Right atrium auricular region (tissue), 2 donors: ENCODE data around the gene PFKL. TPM values are rescaled to one million over a fixed set of nuclear protein-coding genes. Genes with fewer than 3 reads are reported as not detected.

ENCODE experiments used
- DNase-seq: peaks from one replicate; pipeline ENCODE4 v3.0.0-alpha.2; 2019; ENCODE audit warnings: low spot score
- H3K27ac ChIP-seq, 2 donors: fragments of 200-600 bp; sonication (generic); 1 replicate in 1 of 2; 2 replicates in 1 of 2; pipeline ENCODE4 v1.5.1; 2016 to 2019
- H3K27me3 ChIP-seq, 2 donors: fragments of 200-600 bp; sonication (generic); one replicate each; pipeline versions ENCODE4 v1.5.1 to v1.6.0; 2017 to 2019
- H3K36me3 ChIP-seq: fragments of 200-600 bp; sonication (generic); one replicate; pipeline ENCODE4 v1.5.1; 2016
- H3K4me1 ChIP-seq, 2 donors: fragments of 200-600 bp; sonication (generic); one replicate each; pipeline versions ENCODE4 v1.5.1 to v1.6.0; 2017 to 2019
- H3K4me3 ChIP-seq, 2 donors: fragments of 200-600 bp; sonication (generic); 1 replicate in 1 of 2; 2 replicates in 1 of 2; pipeline ENCODE4 v1.5.1; 2017 to 2019; ENCODE audit warnings: mild to moderate bottlenecking in 1 of 2, moderate library complexity in 1 of 2
- H3K9me3 ChIP-seq, 2 donors: fragments of 200-600 bp; sonication (generic); one replicate each; pipeline ENCODE4 v1.5.1; 2019
- CTCF ChIP-seq, 2 donors: fragments of 200-600 bp; sonication (generic); IDR thresholded peaks; one replicate each; pipeline ENCODE4 v1.5.1; 2019; ENCODE audit warnings: antibody characterized with exemption in 2 of 2
- total RNA-seq, 2 donors: library from RNA; depleted of rRNA; stranded (reverse); fragments of >200 nt; gene quantifications; one replicate each; pipeline ENCODE4 v1.1.0, GENCODE V29; 2016

Gene PFKL
- total RNA-seq, 2 donors from 2014 or later = 28.0 to 45.7 TPM

GRCh38 chr21:44333509-44334328 lies 33.9 kb downstream of the PFKL start:
- Histone ChIP-seq H3K9me3 (no peaks in the 10 kb centered on the region), H3K27ac (no peak overlapping the region), H3K4me3 (no peak overlapping the region), H3K36me3 (peaks cover 23% of the 10 kb centered on the region), H3K4me1 (peaks cover 0 to 11% of the 10 kb centered on the region in 2 donors), H3K27me3 (no peaks in the 10 kb centered on the region)
- no peak for TF ChIP-seq CTCF (IDR thresholded peaks at IDR 0.05)
- no peak for DNase-seq

- Histone ChIP-seq H3K27me3 (no peaks in the 10 kb centered on the region), H3K36me3 (peaks cover 23% of the 10 kb centered on the region), H3K27ac (no peak overlapping the region), H3K4me1 (peaks cover 0 to 11% of the 10 kb centered on the region in 2 donors), H3K9me3 (no peaks in the 10 kb centered on the region), H3K4me3 (no peak overlapping the region)
- no peak for TF ChIP-seq CTCF (IDR thresholded peaks at IDR 0.05)
- DNase-seq = no peak
Measured at GRCh38 chr21:44334329-44335030, 34.6 kb downstream of the PFKL start.

- H3K36me3 ChIP-seq = peaks cover 23% of the 10 kb centered on the region
Measured at GRCh38 chr21:44335266-44336059, 35.6 kb downstream of the PFKL start.

GRCh38 chr21:44337449-44337848 lies 37.6 kb downstream of the PFKL start:
- TF ChIP-seq CTCF (IDR thresholded peaks at IDR 0.05) = no peak
- H3K27ac ChIP-seq = no peak overlapping the region
- no peak overlapping the region for H3K4me3 ChIP-seq
- H3K4me1 ChIP-seq = peaks cover 0 to 18% of the 10 kb centered on the region in 2 donors
- no peak for DNase-seq
- H3K27me3 ChIP-seq = no peaks in the 10 kb centered on the region
- H3K36me3 ChIP-seq = peaks cover 15% of the 10 kb centered on the region
- no peaks in the 10 kb centered on the region for H3K9me3 ChIP-seq

More at GRCh38 chr21:44335266-44336059, 35.6 kb downstream of the PFKL start:
- TF ChIP-seq CTCF (IDR thresholded peaks at IDR 0.05) = no peak
- Histone ChIP-seq H3K4me1 (peaks cover 0 to 18% of the 10 kb centered on the region in 2 donors), H3K9me3 (no peaks in the 10 kb centered on the region), H3K27me3 (no peaks in the 10 kb centered on the region), H3K27ac (no peak overlapping the region), H3K4me3 (no peak overlapping the region)
- no peak for DNase-seq

GRCh38 chr21:44337941-44338895 lies 38.4 kb downstream of the PFKL start:
- no peaks in the 10 kb centered on the region for H3K9me3 ChIP-seq
- peak overlapping the region; percentile 40 to 93 for H3K4me3 ChIP-seq
- H3K4me1 ChIP-seq = peaks cover 0 to 18% of the 10 kb centered on the region in 2 donors
- DNase-seq = peak; percentile 76
- peak in 1 of 2 donors; percentile 58 for TF ChIP-seq CTCF (IDR thresholded peaks at IDR 0.05)
- H3K27me3 ChIP-seq = no peaks in the 10 kb centered on the region
- peaks cover 15% of the 10 kb centered on the region for H3K36me3 ChIP-seq
- peak overlapping the region; percentile 75 to 95 for H3K27ac ChIP-seq
